ENCODE data around the gene ENKD1.
"Not testable (repeated sequence)": the region's sequence is repeated elsewhere in the genome, so short reads cannot be mapped to it uniquely, and the experiment has no call there.

Gene ENKD1

GRCh38 chr16:67666559-67667452 lies at the start of gene ENKD1, which contains the start of gene C16orf86:
TSS of gene ENKD1 (minus strand) at chr16:67666750. CDS start at chr16:67666442, 308 bp downstream.
TSS of gene C16orf86 (plus strand) at chr16:67666814. CDS start at chr16:67666971, 157 bp downstream.
- DNase-seq (ENCODE audit: low read depth), result no peak

- no peak for DNase-seq (ENCODE audit: low read depth)
Measured at GRCh38 chr16:67716097-67716496, 49.5 kb upstream of the ENKD1 start.

- no peak for DNase-seq (ENCODE audit: low read depth)
Measured at GRCh38 chr16:67714522-67714921, 48.0 kb upstream of the ENKD1 start.

GRCh38 chr16:67713647-67714273 lies 47.2 kb upstream of the ENKD1 start:
- DNase-seq (ENCODE audit: low read depth), result no peak

GRCh38 chr16:67710607-67711006 lies 44.1 kb upstream of the ENKD1 start:
- DNase-seq (ENCODE audit: low read depth), result no peak

- no peak for DNase-seq (ENCODE audit: low read depth)
Measured at GRCh38 chr16:67709050-67709449, 42.5 kb upstream of the ENKD1 start.

GRCh38 chr16:67708368-67708771 lies 41.8 kb upstream of the ENKD1 start:
- no peak for DNase-seq (ENCODE audit: low read depth)

GRCh38 chr16:67707790-67708189 lies 41.2 kb upstream of the ENKD1 start:
- DNase-seq (ENCODE audit: low read depth), result no peak

GRCh38 chr16:67707210-67707609 lies 40.7 kb upstream of the ENKD1 start:
- DNase-seq (ENCODE audit: low read depth), result no peak

GRCh38 chr16:67704110-67704509 lies 37.6 kb upstream of the ENKD1 start:
- DNase-seq (ENCODE audit: low read depth), result no peak

- DNase-seq (ENCODE audit: low read depth), result no peak
Measured at GRCh38 chr16:67703626-67704025, 37.1 kb upstream of the ENKD1 start.

- DNase-seq (ENCODE audit: low read depth), result no peak
Measured at GRCh38 chr16:67702130-67702529, 35.6 kb upstream of the ENKD1 start.

- DNase-seq (ENCODE audit: low read depth), result no peak
Measured at GRCh38 chr16:67701420-67701819, 34.9 kb upstream of the ENKD1 start.

GRCh38 chr16:67699265-67699664 lies 32.7 kb upstream of the ENKD1 start:
- DNase-seq (ENCODE audit: low read depth), result no peak

GRCh38 chr16:67697422-67698185 lies 31.1 kb upstream of the ENKD1 start:
- DNase-seq (ENCODE audit: low read depth), result no peak

GRCh38 chr16:67694611-67695010 lies 28.1 kb upstream of the ENKD1 start:
- DNase-seq (ENCODE audit: low read depth), result no peak

GRCh38 chr16:67693517-67694285 lies 27.2 kb upstream of the ENKD1 start:
- not testable (repeated sequence) for DNase-seq (ENCODE audit: low read depth)

GRCh38 chr16:67685388-67686112 lies 19.0 kb upstream of the ENKD1 start:
- no peak for DNase-seq (ENCODE audit: low read depth)

GRCh38 chr16:67683767-67684166 lies 17.2 kb upstream of the ENKD1 start:
- DNase-seq (ENCODE audit: low read depth), result no peak

GRCh38 chr16:67679935-67680897 lies 13.7 kb upstream of the ENKD1 start:
- no peak for DNase-seq (ENCODE audit: low read depth)

Measured in HS-27A (cell line).